Fibroblast of lung (primary cell): Measurements from ENCODE around the gene NEU2. TPM values are rescaled to one million over a fixed set of nuclear protein-coding genes. Genes with fewer than 3 reads are reported as not detected.

ENCODE experiments used
- DNase-seq, 2 donors: peaks; one replicate each; pipeline versions ENCODE4 v3.0.0 to v3.0.0-alpha.2; 2010; ENCODE audit warnings: low read depth in 2 of 2
- H2AFZ ChIP-seq: 2 replicates; pipeline ENCODE4 v1.5.1; 2012; ENCODE audit warnings: low read length, control low read depth, inconsistent platforms
- H3K27ac ChIP-seq: 2 replicates; pipeline ENCODE4 v1.5.1; 2011; ENCODE audit warnings: low read length, control low read depth; ENCODE audit not compliant: insufficient read depth
- H3K27me3 ChIP-seq: 2 replicates; pipeline ENCODE4 v1.5.1; 2011; ENCODE audit warnings: mild to moderate bottlenecking, low read length; ENCODE audit not compliant: control insufficient read depth, insufficient read depth
- H3K36me3 ChIP-seq: 2 replicates; pipeline ENCODE4 v1.5.1; 2011; ENCODE audit warnings: low read length; ENCODE audit not compliant: control insufficient read depth, insufficient read depth
- H3K4me1 ChIP-seq: 2 replicates; pipeline ENCODE4 v1.5.1; 2011; ENCODE audit warnings: low read length; ENCODE audit not compliant: control insufficient read depth, insufficient read depth; ENCODE audit errors: extremely low read depth
- H3K4me2 ChIP-seq: 2 replicates; pipeline ENCODE4 v1.5.1; 2011; ENCODE audit warnings: low read length, control low read depth; ENCODE audit not compliant: insufficient read depth; ENCODE audit errors: extremely low read depth
- H3K4me3 ChIP-seq, 4 experiments: fragments of 200-600 bp in 1 of 4; sonication (generic) in 1 of 4; replicated peaks in 1 of 4; 2 replicates each; pipeline ENCODE4 v1.5.1; 2011 to 2016; ENCODE audit warnings: low read length in 4 of 4, low read depth in 3 of 4, mild to moderate bottlenecking in 3 of 4, control low read depth in 2 of 4, inconsistent platforms in 1 of 4, mixed read lengths in 1 of 4; ENCODE audit not compliant: insufficient read depth in 1 of 4; ENCODE audit errors: control extremely low read depth in 1 of 4
- H3K79me2 ChIP-seq: 2 replicates; pipeline ENCODE4 v1.5.1; 2012; ENCODE audit warnings: mild to moderate bottlenecking, low read length, inconsistent platforms; ENCODE audit not compliant: control insufficient read depth, insufficient read depth
- H3K9ac ChIP-seq: 2 replicates; pipeline ENCODE4 v1.5.1; 2011; ENCODE audit warnings: mild to moderate bottlenecking, low read length, control low read depth; ENCODE audit not compliant: insufficient read depth
- H3K9me3 ChIP-seq: 2 replicates; pipeline ENCODE4 v1.5.1; 2012; ENCODE audit warnings: low read depth, low read length; ENCODE audit not compliant: control insufficient read depth, insufficient read depth
- H4K20me1 ChIP-seq: 2 replicates; pipeline ENCODE4 v1.5.1; 2011; ENCODE audit warnings: low read length; ENCODE audit not compliant: control insufficient read depth, insufficient read depth; ENCODE audit errors: extremely low read depth
- CTCF ChIP-seq, 2 donors: IDR thresholded peaks in 1 of 2; conservative IDR thresholded peaks in 1 of 2; 1 replicate in 1 of 2; 2 replicates in 1 of 2; pipeline ENCODE4 v1.5.1; 2011 to 2012; ENCODE audit warnings: low read length in 2 of 2, control low read depth in 1 of 2, inconsistent platforms in 1 of 2, low read depth in 1 of 2, mild to moderate bottlenecking in 1 of 2
- EZH2 ChIP-seq: IDR thresholded peaks from 2 replicates; pipeline ENCODE4 v1.5.1; 2012; ENCODE audit warnings: low read length, control low read depth, mild to moderate bottlenecking; ENCODE audit errors: missing control alignments
- polyA minus RNA-seq: library from RNA; depleted of rRNA, polyadenylated mRNA; stranded (reverse); fragments of >200 nt; gene quantifications from 2 replicates; pipeline ENCODE4 v1.2.3, GENCODE V29; 2011; ENCODE audit warnings: low replicate concordance
- polyA plus RNA-seq, 2 donors: library from polyadenylated mRNA; depleted of rRNA in 1 of 2; stranded (reverse) in 1 of 2; unstranded in 1 of 2; fragments of >200 nt; gene quantifications; 2 replicates each; pipeline ENCODE4 v1.2.1, GENCODE V29; 2011 to 2012; ENCODE audit warnings: missing spikeins in 1 of 2
- total RNA-seq: library from RNA; depleted of rRNA; stranded (reverse); fragments of >200 nt; gene quantifications from 2 replicates; pipeline ENCODE4 v1.2.1, GENCODE V29; 2014

NEU2 gene
- total RNA-seq: not detected in 2 replicates
- not detected in 2 replicates for polyA plus RNA-seq
- polyA plus RNA-seq (2012): not detected in 2 replicates
- not detected in 2 replicates for polyA minus RNA-seq

GRCh38 chr2:233032551-233033320, at the start of gene NEU2:
Gene NEU2 (plus strand): TSS chr2:233032672. CDS start chr2:233032672, 0 bp downstream.
- no peak within 1 kb of the TSS for H3K27ac ChIP-seq

GRCh38 chr2:232982926-232983668, 49.4 kb upstream of the NEU2 start:
- no peaks in the 10 kb centered on the region for H3K27me3 ChIP-seq

More at GRCh38 chr2:233032551-233033320, at the start of gene NEU2:
- H3K27me3 ChIP-seq: no peaks in the 10 kb centered on the region
- no peaks in the 10 kb centered on the region for H3K36me3 ChIP-seq
- H3K4me2 ChIP-seq: no peak within 1 kb of the TSS
- DNase-seq: peak in 1 of 2 donors; percentile 35
- H3K9me3 ChIP-seq: peaks cover 6% of the 10 kb centered on the region
- H3K79me2 ChIP-seq: no peaks in the 10 kb centered on the region
- H3K4me3 ChIP-seq: no peak within 1 kb of the TSS
- no peak for TF ChIP-seq EZH2
- no peak for TF ChIP-seq CTCF (conservative IDR thresholded peaks at IDR 0.05 in 1 of 2, IDR thresholded peaks at IDR 0.05 in 1 of 2; ENCODE audit: low read depth in 1 of 2, low read length in 2 of 2)
- no peak within 1 kb of the TSS for H2AFZ ChIP-seq
- H4K20me1 ChIP-seq: no peaks in the 10 kb centered on the region
- peaks cover 3% of the 10 kb centered on the region for H3K4me1 ChIP-seq
- no peak within 1 kb of the TSS for H3K9ac ChIP-seq

More at GRCh38 chr2:232982926-232983668, 49.4 kb upstream of the NEU2 start:
- no peaks in the 10 kb centered on the region for H3K79me2 ChIP-seq
- H3K36me3 ChIP-seq: no peaks in the 10 kb centered on the region
- H3K9ac ChIP-seq: no peak overlapping the region
- TF ChIP-seq CTCF (conservative IDR thresholded peaks at IDR 0.05 in 1 of 2, IDR thresholded peaks at IDR 0.05 in 1 of 2; ENCODE audit: low read depth in 1 of 2, low read length in 2 of 2) (no peak), EZH2 (no peak)
- H3K4me1 ChIP-seq: peaks cover 13% of the 10 kb centered on the region
- no peaks in the 10 kb centered on the region for H3K9me3 ChIP-seq
- no peak overlapping the region for H3K27ac ChIP-seq
- no peak overlapping the region for H3K4me3 ChIP-seq
- no peaks in the 10 kb centered on the region for H4K20me1 ChIP-seq
- H2AFZ ChIP-seq: no peak overlapping the region
- no peak for DNase-seq
- H3K4me2 ChIP-seq: no peak overlapping the region
